B cell (primary cell): ENCODE measurements around the gene SMC2. TPM values are rescaled to one million over a fixed set of nuclear protein-coding genes. Genes with fewer than 3 reads are reported as not detected.

Experiments
- ATAC-seq: fragments of 200-7000 bp; cut with Tn5 transposase; one replicate; pipeline ENCODE4 v1.10.0; 2021; ENCODE audit warnings: low read depth, mild to moderate bottlenecking, moderate number of reproducible peaks, moderate library complexity
- CTCF ChIA-PET: fragments of 350-600 bp; sonication (Branson Sonifier 250); formaldehyde crosslinking; loops from one replicate; lab custom pipeline; 2021; ENCODE audit warnings: antibody characterized with exemption, inconsistent platforms; lab: Charles Lee
- POLR2A ChIA-PET: fragments of 350-600 bp; sonication (Branson Sonifier 250); formaldehyde crosslinking; loops from one replicate; lab custom pipeline; 2021; ENCODE audit warnings: antibody characterized with exemption; lab: Charles Lee
- DNase-seq: peaks from one replicate; pipeline ENCODE4 v3.0.0; 2013
- H2AFZ ChIP-seq: 2 replicates; pipeline ENCODE4 v1.6.1; 2012; ENCODE audit warnings: mild to moderate bottlenecking, low read depth, low read length; ENCODE audit not compliant: insufficient read depth, poor library complexity, severe bottlenecking
- H3K27ac ChIP-seq, 2 donors: 1 replicate in 1 of 2; 2 replicates in 1 of 2; pipeline ENCODE4 v1.5.1; 2012 to 2013; ENCODE audit warnings: low read length in 2 of 2, mild to moderate bottlenecking in 2 of 2, moderate library complexity in 1 of 2
- H3K27me3 ChIP-seq, 4 experiments: fragments of 200-600 bp in 1 of 4; sonication (generic) in 1 of 4; replicated peaks in 1 of 4; 1 replicate in 2 of 4; 2 replicates in 2 of 4; pipeline versions ENCODE4 v1.6.1 to v1.7.0; 2013 to 2016; ENCODE audit warnings: low read length in 3 of 4, mild to moderate bottlenecking in 2 of 4, mixed read lengths in 1 of 4, moderate library complexity in 1 of 4; ENCODE audit not compliant: insufficient read depth in 4 of 4, control insufficient read depth in 3 of 4; ENCODE audit errors: control extremely low read depth in 1 of 4
- H3K36me3 ChIP-seq, 2 experiments: replicated peaks in 1 of 2; 1 replicate in 1 of 2; 2 replicates in 1 of 2; pipeline versions ENCODE4 v1.6.1 to v1.7.1; 2013; ENCODE audit warnings: low read length in 1 of 2; ENCODE audit not compliant: insufficient read depth in 2 of 2, control insufficient read depth in 1 of 2; ENCODE audit errors: control extremely low read depth in 1 of 2, extremely low read depth in 1 of 2
- H3K4me1 ChIP-seq, 2 donors: fragments of 200-600 bp in 1 of 2; sonication (generic) in 1 of 2; 1 replicate in 1 of 2; 2 replicates in 1 of 2; pipeline versions ENCODE4 v1.5.1 to v1.6.1; 2013 to 2017; ENCODE audit warnings: low read length in 2 of 2; ENCODE audit not compliant: control insufficient read depth in 2 of 2, insufficient read depth in 2 of 2
- H3K4me2 ChIP-seq: replicated peaks from 2 replicates; pipeline ENCODE3; 2012; ENCODE audit warnings: mild to moderate bottlenecking, low read depth, low read length; ENCODE audit not compliant: poor library complexity, severe bottlenecking
- H3K4me3 ChIP-seq, 5 experiments: fragments of 200-600 bp in 1 of 5; sonication (generic) in 1 of 5; 1 replicate in 3 of 5; 2 replicates in 2 of 5; pipeline versions ENCODE4 v1.5.1 to v1.7.0; 2011 to 2016; ENCODE audit warnings: low read length in 4 of 5, mild to moderate bottlenecking in 4 of 5, low read depth in 2 of 5, control low read depth in 1 of 5, moderate library complexity in 1 of 5; ENCODE audit not compliant: insufficient read depth in 1 of 5; ENCODE audit errors: control extremely low read depth in 1 of 5, extremely low read depth in 1 of 5
- H3K79me2 ChIP-seq: fragments of 200-600 bp; sonication (generic); one replicate; pipeline ENCODE4 v1.6.0; 2016; ENCODE audit warnings: low read length; ENCODE audit not compliant: control insufficient read depth, insufficient read depth
- H3K9ac ChIP-seq: fragments of 200-600 bp; sonication (generic); 2 replicates; pipeline ENCODE4 v1.6.1; 2017; ENCODE audit warnings: mild to moderate bottlenecking, low read length, moderate library complexity
- H3K9me3 ChIP-seq, 3 donors: one replicate each; pipeline versions ENCODE4 v1.6.1 to v1.7.1; 2013; ENCODE audit warnings: low read length in 2 of 3; ENCODE audit not compliant: control insufficient read depth in 2 of 3, insufficient read depth in 1 of 3; ENCODE audit errors: control extremely low read depth in 1 of 3
- H4K20me1 ChIP-seq: 2 replicates; pipeline ENCODE4 v1.6.0; 2012; ENCODE audit warnings: mild to moderate bottlenecking, low read length; ENCODE audit not compliant: insufficient read depth, control insufficient read depth, poor library complexity, severe bottlenecking
- H3K27ac Mint-ChIP-seq: one replicate; pipeline ENCODE4 v1.8.0; 2021; ENCODE audit warnings: mixed read lengths
- H3K27me3 Mint-ChIP-seq: one replicate; pipeline ENCODE4 v1.8.0; 2021; ENCODE audit warnings: mixed read lengths
- H3K4me1 Mint-ChIP-seq: one replicate; pipeline ENCODE4 v1.8.0; 2021; ENCODE audit warnings: mixed read lengths
- H3K4me3 Mint-ChIP-seq: one replicate; pipeline ENCODE4 v1.8.0; 2021; ENCODE audit warnings: mixed read lengths
- H3K9me3 Mint-ChIP-seq: one replicate; pipeline ENCODE4 v1.8.0; 2022; ENCODE audit warnings: mixed read lengths; ENCODE audit not compliant: insufficient read depth
- CTCF ChIP-seq: fragments of 200-600 bp; IDR thresholded peaks from one replicate; pipeline ENCODE4 v1.8.0; 2022; ENCODE audit warnings: antibody characterized with exemption, mild to moderate bottlenecking
- EZH2 ChIP-seq: IDR thresholded peaks from 2 replicates; pipeline ENCODE4 v1.6.1; 2012; ENCODE audit warnings: borderline replicate concordance, low read depth, mild to moderate bottlenecking, moderate library complexity, low read length; ENCODE audit not compliant: insufficient read depth, poor library complexity, severe bottlenecking
- WGBS: methylation state at CpG from one replicate; pipeline ENCODE4 v1.1.5; 2013; ENCODE audit warnings: missing lambda C conversion rate; ENCODE audit not compliant: insufficient coverage; 5-methylcytosine and 5-hydroxymethylcytosine counted together
- intact Hi-C: fragments of 100-400 bp; cut with micrococcal nuclease; formaldehyde crosslinking; loops from one replicate; pipeline ENCODE4 v1.10.0; 2022
- polyA minus RNA-seq: library from RNA; depleted of rRNA, polyadenylated mRNA; stranded (reverse); fragments of >200 nt; gene quantifications from 2 replicates; pipeline ENCODE4 v1.2.3, GENCODE V29; 2012
- polyA plus RNA-seq: library from polyadenylated mRNA; depleted of rRNA; stranded (reverse); fragments of >200 nt; gene quantifications from 2 replicates; pipeline ENCODE4 v1.2.3, GENCODE V29; 2012
- total RNA-seq, 2 donors: library from RNA; stranded (reverse); fragments of 120-200 nt in 1 of 2; gene quantifications; 1 replicate in 1 of 2; 2 replicates in 1 of 2; pipeline versions ENCODE4 v1.2.3 to v1.2.4, GENCODE V29; 2013 to 2022

The SMC2 gene
- total RNA-seq: 9.3 and 10.6 TPM in 2 replicates
- 13.3 TPM for total RNA-seq (2013)
- 1.6 and 2.3 TPM in 2 replicates for polyA plus RNA-seq
- 2.4 and 2.9 TPM in 2 replicates for polyA minus RNA-seq

- Histone ChIP-seq H3K4me1 (peaks cover 16 to 17% of the 10 kb centered on the region in 2 donors), H2AFZ (peak within 1 kb of the TSS; percentile 98), H3K27ac (peak within 1 kb of the TSS; percentile 97 to 98), H3K79me2 (peaks cover 15% of the 10 kb centered on the region), H3K4me2 (peak within 1 kb of the TSS; percentile 86), H3K36me3 (no peaks in the 10 kb centered on the region), H3K27me3 (no peaks in the 10 kb centered on the region), H3K9me3 (no peaks in the 10 kb centered on the region), H3K9ac (peak within 1 kb of the TSS; percentile 93), H4K20me1 (no peaks in the 10 kb centered on the region), H3K4me3 (peak within 1 kb of the TSS; percentile 62 to 97 (median 80))
- ChIA-PET CTCF (interaction anchor here (1.4 kb wide), 1 partner anchor 650 kb away, joined by 4 read pairs; no protein-coding TSS in a partner anchor), POLR2A (interaction anchor here (0.6 to 0.7 kb wide), 2 partner anchors 654 to 1081 kb away, joined by 3 to 6 read pairs; partner anchors contain the start of gene NIPSNAP3A)
- Mint-ChIP-seq H3K9me3 (no peaks in the 10 kb centered on the region), H3K27me3 (no peaks in the 10 kb centered on the region), H3K4me3 (peak within 1 kb of the TSS; percentile 99), H3K27ac (peak within 1 kb of the TSS; percentile 100), H3K4me1 (peaks cover 36% of the 10 kb centered on the region)
- no peak for TF ChIP-seq CTCF
- no peak for TF ChIP-seq EZH2
- peak; percentile 98 for ATAC-seq
- under 1% methylated on average over 54 of the region's 58 CpGs for WGBS
- peak; percentile 97 for DNase-seq
- intact Hi-C loops: loop anchor here (1.0 to 5.0 kb wide), 5 partner anchors 653 to 1463 kb away; partner anchors contain the start of genes FKTN, NIPSNAP3A, NIPSNAP3B and SLC44A1
Measured at GRCh38 chr9:104093647-104094533, at the start of gene SMC2. Gene SMC2, plus strand, starts transcription at chr9:104094309. Its CDS starts 1,076 bp downstream, at chr9:104095385.

- ATAC-seq (no peak), DNase-seq (no peak)
- Histone ChIP-seq H3K36me3 (no peaks in the 10 kb centered on the region), H3K9me3 (peaks cover 0 to 1% (median 0%) of the 10 kb centered on the region in 3 donors), H3K4me3 (no peak overlapping the region), H2AFZ (no peak overlapping the region), H3K27me3 (no peaks in the 10 kb centered on the region), H3K9ac (no peak overlapping the region), H3K4me2 (no peak overlapping the region), H3K79me2 (no peaks in the 10 kb centered on the region), H3K4me1 (no peaks in the 10 kb centered on the region), H3K27ac (no peak overlapping the region), H4K20me1 (no peaks in the 10 kb centered on the region)
- POLR2A ChIA-PET: no interaction called here
- WGBS: no CpG with 5 or more reads among the region's 1 CpG
- Mint-ChIP-seq H3K27ac (no peak overlapping the region), H3K9me3 (peaks cover 2% of the 10 kb centered on the region), H3K4me1 (no peaks in the 10 kb centered on the region), H3K27me3 (no peaks in the 10 kb centered on the region), H3K4me3 (no peak overlapping the region)
- no peak for TF ChIP-seq CTCF
- no peak for TF ChIP-seq EZH2
- intact Hi-C loops: no loop called here
- CTCF ChIA-PET: no interaction called here
Measured at GRCh38 chr9:104068546-104068945, 25.6 kb upstream of the SMC2 start.
